K562 (cell line): ENCODE measurements around the gene GCN1. TPM values are rescaled to one million over a fixed set of nuclear protein-coding genes. Genes with fewer than 3 reads are reported as not detected.

Experiments used
- CCNT2 ChIP-seq: IDR thresholded peaks from 2 replicates; pipeline ENCODE4 v1.6.1; 2011; ENCODE audit warnings: borderline replicate concordance, low read depth, mild to moderate bottlenecking, moderate library complexity, mixed read lengths, low read length; ENCODE audit not compliant: insufficient read length; ENCODE audit errors: extremely low read depth
- GTF2F1 ChIP-seq: IDR thresholded peaks from 2 replicates; pipeline ENCODE4 v1.6.1; 2011; ENCODE audit warnings: low read depth, low read length, improper control_type of control experiment
- HIVEP1 ChIP-seq: fragments of 250-450 bp; sonication (Bioruptor Pico); IDR thresholded peaks from 2 replicates; pipeline ENCODE4 v1.4.0; 2020; ENCODE audit warnings: mild to moderate bottlenecking
- MAFF ChIP-seq: IDR thresholded peaks from 2 replicates; pipeline ENCODE4 v1.6.1; 2012; ENCODE audit warnings: low read length, improper control_type of control experiment
- USF2 ChIP-seq: sonication (generic); formaldehyde crosslinking; IDR thresholded peaks from 2 replicates; pipeline ENCODE4 v1.5.0; 2020; ENCODE audit warnings: missing genetic modification reagents
- ZNF124 ChIP-seq: sonication (generic); formaldehyde crosslinking; IDR thresholded peaks from 2 replicates; pipeline ENCODE4 v1.8.1; 2022; ENCODE audit warnings: missing genetic modification reagents
- ZNF324 ChIP-seq: fragments of 250-450 bp; sonication (Bioruptor Pico); IDR thresholded peaks from 2 replicates; pipeline ENCODE4 v1.4.0; 2020; ENCODE audit warnings: mild to moderate bottlenecking
- ZNF785 ChIP-seq: fragments of 250-450 bp; sonication (Bioruptor Pico); IDR thresholded peaks from 2 replicates; pipeline ENCODE4 v1.4.0; 2020; ENCODE audit warnings: mild to moderate bottlenecking
- polyA plus RNA-seq, 8 experiments: library from polyadenylated mRNA; depleted of rRNA in 4 of 8; stranded (reverse) in 5 of 8; unstranded in 3 of 8; fragments of >200 nt; fragmentation: Nextera tagmentation in 2 of 8; fragmentation: Illumina TruSeq in 1 of 8; extraction: Ambion mirVana in 2 of 8; extraction: Trizol in 1 of 8; gene quantifications; 2 replicates each; pipeline versions ENCODE4 v1.2.1 to v1.2.3, GENCODE V29; 2011 to 2014; ENCODE audit warnings: inconsistent platforms in 1 of 8, missing spikeins in 1 of 8
- total RNA-seq, 7 experiments: library from RNA; depleted of rRNA in 6 of 7; stranded (reverse); fragments of >200 nt in 6 of 7; fragmentation: Illumina TruSeq in 2 of 7; extraction: Trizol in 2 of 7; gene quantifications; 2 replicates each; pipeline versions ENCODE4 v1.2.1 to v1.2.3, GENCODE V29; 2011 to 2021; ENCODE audit warnings: low replicate concordance in 1 of 7
- TF ChIP-seq, protein P1 (sequence below): fragments of 250-450 bp; sonication (Bioruptor Pico); IDR thresholded peaks from 2 replicates; pipeline ENCODE4 v1.6.1; 2021; ENCODE audit warnings: mild to moderate bottlenecking
- TF ChIP-seq, protein P2 (sequence below): fragments of 250-450 bp; sonication (Bioruptor Pico); IDR thresholded peaks from 2 replicates; pipeline ENCODE4 v1.5.0; 2021
- TF ChIP-seq, protein P3 (sequence below): fragments of 450-650 bp; IDR thresholded peaks from 2 replicates; pipeline ENCODE4 v1.7.1; 2018; ENCODE audit warnings: mild to moderate bottlenecking, low read depth; ENCODE audit not compliant: partially characterized antibody
- TF ChIP-seq, protein P4 (sequence below): fragments of 250-450 bp; sonication (Bioruptor Pico); IDR thresholded peaks from 2 replicates; pipeline ENCODE4 v1.5.0; 2021; ENCODE audit warnings: mild to moderate bottlenecking, moderate library complexity

The GCN1 gene
- total and polyA plus RNA-seq, 9 of the 15 experiments (the other 6 are each of a cell fraction or from before 2014, with no cell fraction given) = 11.9 to 190 (median 51.7) TPM

- TF ChIP-seq, protein P1, sequence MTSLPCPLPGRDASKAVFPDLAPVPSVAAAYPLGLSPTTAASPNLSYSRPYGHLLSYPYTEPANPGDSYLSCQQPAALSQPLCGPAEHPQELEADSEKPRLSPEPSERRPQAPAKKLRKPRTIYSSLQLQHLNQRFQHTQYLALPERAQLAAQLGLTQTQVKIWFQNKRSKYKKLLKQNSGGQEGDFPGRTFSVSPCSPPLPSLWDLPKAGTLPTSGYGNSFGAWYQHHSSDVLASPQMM = no peak
- TF ChIP-seq, protein P2, sequence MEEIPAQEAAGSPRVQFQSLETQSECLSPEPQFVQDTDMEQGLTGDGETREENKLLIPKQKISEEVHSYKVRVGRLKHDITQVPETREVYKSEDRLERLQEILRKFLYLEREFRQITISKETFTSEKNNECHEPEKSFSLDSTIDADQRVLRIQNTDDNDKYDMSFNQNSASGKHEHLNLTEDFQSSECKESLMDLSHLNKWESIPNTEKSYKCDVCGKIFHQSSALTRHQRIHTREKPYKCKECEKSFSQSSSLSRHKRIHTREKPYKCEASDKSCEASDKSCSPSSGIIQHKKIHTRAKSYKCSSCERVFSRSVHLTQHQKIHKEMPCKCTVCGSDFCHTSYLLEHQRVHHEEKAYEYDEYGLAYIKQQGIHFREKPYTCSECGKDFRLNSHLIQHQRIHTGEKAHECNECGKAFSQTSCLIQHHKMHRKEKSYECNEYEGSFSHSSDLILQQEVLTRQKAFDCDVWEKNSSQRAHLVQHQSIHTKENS (CRISPR knock-in tag) = no peak
- TF ChIP-seq, protein P3, sequence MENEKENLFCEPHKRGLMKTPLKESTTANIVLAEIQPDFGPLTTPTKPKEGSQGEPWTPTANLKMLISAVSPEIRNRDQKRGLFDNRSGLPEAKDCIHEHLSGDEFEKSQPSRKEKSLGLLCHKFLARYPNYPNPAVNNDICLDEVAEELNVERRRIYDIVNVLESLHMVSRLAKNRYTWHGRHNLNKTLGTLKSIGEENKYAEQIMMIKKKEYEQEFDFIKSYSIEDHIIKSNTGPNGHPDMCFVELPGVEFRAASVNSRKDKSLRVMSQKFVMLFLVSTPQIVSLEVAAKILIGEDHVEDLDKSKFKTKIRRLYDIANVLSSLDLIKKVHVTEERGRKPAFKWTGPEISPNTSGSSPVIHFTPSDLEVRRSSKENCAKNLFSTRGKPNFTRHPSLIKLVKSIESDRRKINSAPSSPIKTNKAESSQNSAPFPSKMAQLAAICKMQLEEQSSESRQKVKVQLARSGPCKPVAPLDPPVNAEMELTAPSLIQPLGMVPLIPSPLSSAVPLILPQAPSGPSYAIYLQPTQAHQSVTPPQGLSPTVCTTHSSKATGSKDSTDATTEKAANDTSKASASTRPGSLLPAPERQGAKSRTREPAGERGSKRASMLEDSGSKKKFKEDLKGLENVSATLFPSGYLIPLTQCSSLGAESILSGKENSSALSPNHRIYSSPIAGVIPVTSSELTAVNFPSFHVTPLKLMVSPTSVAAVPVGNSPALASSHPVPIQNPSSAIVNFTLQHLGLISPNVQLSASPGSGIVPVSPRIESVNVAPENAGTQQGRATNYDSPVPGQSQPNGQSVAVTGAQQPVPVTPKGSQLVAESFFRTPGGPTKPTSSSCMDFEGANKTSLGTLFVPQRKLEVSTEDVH = no peak
- TF ChIP-seq MAFF (peak; percentile 75), GTF2F1 (no peak), CCNT2 (peak; percentile 34), ZNF124 (no peak), ZNF785 (CRISPR knock-in tag) (no peak), HIVEP1 (no peak), ZNF324 (CRISPR knock-in tag) (no peak), USF2 (CRISPR knock-in tag) (no peak)
- TF ChIP-seq, protein P4, sequence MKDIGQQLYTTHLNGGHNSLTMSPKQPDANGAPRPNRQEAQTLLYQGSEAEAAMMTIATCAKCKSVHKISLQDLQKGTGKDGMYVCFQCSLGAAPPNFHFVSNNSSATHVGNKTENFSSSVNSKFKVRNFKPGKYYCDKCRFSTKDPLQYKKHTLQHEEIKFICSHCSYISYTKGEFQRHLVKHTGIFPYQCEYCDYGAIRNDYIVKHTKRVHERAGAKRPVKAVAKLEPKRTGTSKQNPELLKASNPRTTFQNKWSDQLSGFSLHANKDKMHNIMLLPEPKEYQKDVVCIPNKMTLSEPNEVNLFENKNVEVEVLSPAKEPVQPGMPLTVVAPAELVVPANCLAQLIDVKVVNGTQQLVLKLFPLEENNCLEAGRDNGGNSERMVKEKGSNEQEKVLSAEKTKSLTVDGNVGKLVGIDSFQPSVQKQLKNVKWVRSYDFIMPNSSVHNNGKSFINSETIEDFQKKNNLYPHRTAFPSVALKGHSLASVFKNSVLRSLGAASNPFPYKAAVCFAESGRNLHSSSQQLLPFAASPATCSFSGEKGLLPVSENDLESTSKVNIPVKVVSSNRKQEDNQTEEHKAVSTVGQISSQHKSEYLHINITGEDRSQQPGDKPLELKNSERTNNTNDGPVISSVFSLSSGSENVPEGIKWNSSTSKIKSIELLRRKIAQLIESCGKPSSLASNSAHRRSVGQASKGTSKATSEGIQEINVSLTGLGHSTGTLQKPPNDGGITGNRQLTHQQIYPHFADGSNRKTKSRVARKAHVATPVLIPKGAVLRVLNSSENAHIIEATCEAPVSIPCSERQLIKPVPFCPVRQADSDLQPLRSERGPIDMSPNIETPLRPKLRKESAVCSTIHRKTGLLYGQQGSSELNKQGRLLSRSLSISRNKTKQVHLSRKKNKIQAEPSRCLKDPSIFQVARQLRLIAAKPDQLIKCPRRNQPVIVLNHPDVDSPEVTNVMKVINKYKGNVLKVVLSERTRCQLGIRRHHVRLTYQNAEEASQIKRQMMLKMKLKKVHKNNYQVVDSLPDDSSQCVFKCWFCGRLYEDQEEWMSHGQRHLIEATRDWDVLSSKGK (CRISPR knock-in tag) = no peak
Observed at GRCh38 chr12:120231316-120232011, 36.9 kb upstream of the GCN1 start (continued).
